Esophagus muscularis mucosa (tissue), 4 donors: Measurements from ENCODE around the gene PRICKLE1.

Experiments used
- EP300 ChIP-seq: sonication (generic); formaldehyde crosslinking; IDR thresholded peaks from one replicate; pipeline ENCODE4 v1.6.1; 2017; ENCODE audit warnings: antibody characterized with exemption
- POLR2A ChIP-seq: fragments of 450-650 bp; IDR thresholded peaks from one replicate; pipeline ENCODE4 v1.6.1; 2017; ENCODE audit warnings: antibody characterized with exemption, moderate library complexity, mild to moderate bottlenecking, low read depth
- POLR2AphosphoS5 ChIP-seq, 2 donors: sonication (generic); formaldehyde crosslinking; IDR thresholded peaks; one replicate each; pipeline ENCODE4 v1.6.1; 2017; ENCODE audit warnings: antibody characterized with exemption in 2 of 2
- TF ChIP-seq, protein P1 (sequence below), 3 experiments: fragments of 200-600 bp in 2 of 3; fragments of 450-650 bp in 1 of 3; sonication (generic) in 2 of 3; IDR thresholded peaks; one replicate each; pipeline ENCODE4 v1.5.1; 2017 to 2019; ENCODE audit warnings: antibody characterized with exemption in 3 of 3, mild to moderate bottlenecking in 2 of 3, moderate library complexity in 1 of 3

DNA sequence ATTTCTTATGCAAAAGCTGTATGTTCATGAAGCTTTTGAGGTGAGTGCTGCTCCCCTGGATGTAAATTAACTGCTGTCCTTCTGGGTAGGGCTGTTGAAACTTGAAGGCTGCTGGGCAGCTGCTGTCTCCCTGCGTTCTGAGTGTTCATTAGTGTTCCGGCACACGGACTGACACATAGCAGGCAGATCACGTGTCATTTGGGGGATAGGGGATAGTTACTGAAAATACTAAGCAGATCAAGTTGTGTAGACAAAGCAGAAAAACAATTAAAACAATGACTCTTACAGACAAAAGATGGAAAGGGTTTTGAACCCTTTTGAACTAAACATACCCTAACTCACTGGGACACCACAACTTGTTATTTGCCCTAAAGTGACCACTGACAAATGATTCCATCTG is 82.5 kb downstream of the PRICKLE1 start:
- TF ChIP-seq, protein P1, sequence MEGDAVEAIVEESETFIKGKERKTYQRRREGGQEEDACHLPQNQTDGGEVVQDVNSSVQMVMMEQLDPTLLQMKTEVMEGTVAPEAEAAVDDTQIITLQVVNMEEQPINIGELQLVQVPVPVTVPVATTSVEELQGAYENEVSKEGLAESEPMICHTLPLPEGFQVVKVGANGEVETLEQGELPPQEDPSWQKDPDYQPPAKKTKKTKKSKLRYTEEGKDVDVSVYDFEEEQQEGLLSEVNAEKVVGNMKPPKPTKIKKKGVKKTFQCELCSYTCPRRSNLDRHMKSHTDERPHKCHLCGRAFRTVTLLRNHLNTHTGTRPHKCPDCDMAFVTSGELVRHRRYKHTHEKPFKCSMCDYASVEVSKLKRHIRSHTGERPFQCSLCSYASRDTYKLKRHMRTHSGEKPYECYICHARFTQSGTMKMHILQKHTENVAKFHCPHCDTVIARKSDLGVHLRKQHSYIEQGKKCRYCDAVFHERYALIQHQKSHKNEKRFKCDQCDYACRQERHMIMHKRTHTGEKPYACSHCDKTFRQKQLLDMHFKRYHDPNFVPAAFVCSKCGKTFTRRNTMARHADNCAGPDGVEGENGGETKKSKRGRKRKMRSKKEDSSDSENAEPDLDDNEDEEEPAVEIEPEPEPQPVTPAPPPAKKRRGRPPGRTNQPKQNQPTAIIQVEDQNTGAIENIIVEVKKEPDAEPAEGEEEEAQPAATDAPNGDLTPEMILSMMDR (IDR thresholded peaks at IDR 0.05): no peak
- TF ChIP-seq POLR2A: no peak
- no peak for TF ChIP-seq POLR2AphosphoS5 (IDR thresholded peaks at IDR 0.05)
- no peak for TF ChIP-seq EP300
